NT2/D1 (cell line): ENCODE measurements around the gene GNG12.

Experiments
- DNase-seq: peaks from one replicate; pipeline ENCODE4 v3.0.0-alpha.2; 2011; ENCODE audit warnings: low read depth, low spot score
- H3K27me3 ChIP-seq: 2 replicates; pipeline ENCODE4 v1.6.0; 2011; ENCODE audit warnings: mild to moderate bottlenecking; ENCODE audit not compliant: insufficient read length, insufficient read depth
- H3K36me3 ChIP-seq: 2 replicates; pipeline ENCODE4 v1.6.1; 2011; ENCODE audit warnings: mild to moderate bottlenecking, low read length, mixed read lengths; ENCODE audit not compliant: insufficient read depth, insufficient read length
- H3K4me1 ChIP-seq: 2 replicates; pipeline ENCODE4 v1.5.1; 2011; ENCODE audit not compliant: insufficient read depth, insufficient read length
- H3K4me3 ChIP-seq: 2 replicates; pipeline ENCODE4 v1.5.1; 2011; ENCODE audit warnings: low read depth; ENCODE audit not compliant: insufficient read length
- H3K9ac ChIP-seq: 2 replicates; pipeline ENCODE4 v1.6.0; 2011; ENCODE audit warnings: low read depth; ENCODE audit not compliant: insufficient read length
- H3K9me3 ChIP-seq: 2 replicates; pipeline ENCODE4 v1.5.1; 2011; ENCODE audit warnings: mild to moderate bottlenecking, low read length; ENCODE audit not compliant: insufficient read depth
- SUZ12 ChIP-seq: IDR thresholded peaks from 2 replicates; pipeline ENCODE4 v1.6.1; 2011; ENCODE audit not compliant: insufficient read length, insufficient read depth; ENCODE audit errors: extremely low read depth
- YY1 ChIP-seq: IDR thresholded peaks from 2 replicates; pipeline ENCODE4 v1.6.1; 2011; ENCODE audit not compliant: insufficient read length, insufficient read depth
- ZNF274 ChIP-seq: IDR thresholded peaks from 2 replicates; pipeline ENCODE4 v1.6.1; 2011; ENCODE audit warnings: mild to moderate bottlenecking, low read depth, low read length

GNG12 gene

DNA sequence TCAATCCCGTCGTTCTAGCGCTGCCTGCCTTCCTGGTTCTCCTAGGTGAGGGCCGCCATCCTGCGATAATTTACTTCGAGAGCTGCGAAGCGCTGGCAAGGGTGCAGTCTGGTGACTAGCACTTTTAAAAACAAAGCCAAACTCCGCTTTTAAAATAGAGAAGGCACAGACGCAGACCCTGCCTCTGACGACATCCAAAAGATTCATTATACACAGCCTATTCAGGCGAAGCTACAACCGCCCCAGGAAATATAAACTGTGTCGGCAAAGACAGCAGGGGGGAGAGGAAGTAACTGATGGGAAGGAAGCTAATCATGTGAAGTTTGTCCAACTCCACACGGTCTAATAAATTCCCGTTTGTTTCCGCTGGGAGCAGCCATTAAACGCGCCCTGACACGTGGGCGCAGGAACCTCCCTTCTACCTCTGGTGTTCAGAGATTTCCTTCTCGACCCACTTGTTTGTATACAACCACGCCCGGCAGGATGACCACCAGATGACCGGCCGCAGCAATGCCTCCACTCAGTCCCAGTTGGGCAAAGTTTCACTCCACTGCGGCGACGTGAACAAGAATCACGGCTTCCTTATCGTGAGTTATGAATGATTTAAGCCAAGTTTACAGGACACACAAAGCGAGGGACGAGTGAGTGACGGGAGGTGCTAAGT, 1.3 kb downstream of the GNG12 start:
- peak overlapping the region; percentile 85 for H3K4me3 ChIP-seq
- no peaks in the 10 kb centered on the region for H3K4me1 ChIP-seq
- TF ChIP-seq SUZ12 (no peak), ZNF274 (no peak), YY1 (peak; percentile 38)
- H3K36me3 ChIP-seq, result peaks cover 21% of the 10 kb centered on the region
- peaks cover 46% of the 10 kb centered on the region for H3K27me3 ChIP-seq
- DNase-seq, result no peak
- H3K9me3 ChIP-seq, result no peaks in the 10 kb centered on the region
- H3K9ac ChIP-seq, result peak overlapping the region; percentile 89

DNA sequence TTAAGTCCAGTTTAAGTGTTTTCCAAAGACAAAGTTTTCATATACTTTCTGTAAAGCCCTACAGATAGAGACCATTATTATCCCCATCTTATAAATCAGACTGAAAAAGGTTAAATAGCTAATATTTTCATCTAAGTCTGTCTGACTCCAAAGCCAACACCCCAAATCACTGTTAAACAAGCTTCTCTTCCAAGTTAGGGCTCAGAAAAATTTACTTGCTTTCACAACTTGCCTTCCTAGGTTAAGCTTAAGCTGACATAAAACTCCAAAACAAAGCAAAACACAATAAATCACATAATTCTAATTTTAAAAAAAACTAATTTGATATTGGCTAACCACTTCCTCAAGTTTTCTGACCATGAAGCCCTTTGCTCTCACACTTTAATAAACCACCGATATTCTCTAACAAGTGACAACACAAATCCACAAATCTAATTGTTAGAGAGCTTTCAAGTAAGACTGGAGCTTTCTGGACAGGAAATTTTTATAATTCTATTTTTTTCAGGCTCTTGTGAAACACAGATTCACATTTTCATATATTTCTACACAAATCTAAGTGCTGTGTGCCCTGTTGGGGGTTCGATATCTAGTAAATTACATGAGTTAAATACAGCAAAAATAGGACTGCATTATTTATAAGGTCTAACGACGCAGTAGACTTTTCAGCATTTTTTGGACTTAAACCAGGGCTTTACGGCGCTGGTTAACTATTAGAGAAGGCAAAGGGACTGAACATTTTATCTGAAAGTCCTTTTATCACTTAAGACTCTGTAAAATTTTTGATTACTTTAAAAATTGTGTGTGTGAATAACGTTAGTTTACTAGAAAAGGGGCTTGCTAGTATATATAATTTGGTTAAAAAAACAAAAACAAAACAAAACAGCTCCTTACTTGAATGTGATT, 2.1 kb downstream of the GNG12 start:
- no peak for DNase-seq
- peak overlapping the region; percentile 89 for H3K9ac ChIP-seq
- H3K36me3 ChIP-seq, result peaks cover 23% of the 10 kb centered on the region
- no peaks in the 10 kb centered on the region for H3K9me3 ChIP-seq
- TF ChIP-seq SUZ12 (no peak), YY1 (no peak), ZNF274 (no peak)
- no peaks in the 10 kb centered on the region for H3K4me1 ChIP-seq
- peaks cover 46% of the 10 kb centered on the region for H3K27me3 ChIP-seq
- peak overlapping the region; percentile 85 for H3K4me3 ChIP-seq

DNA sequence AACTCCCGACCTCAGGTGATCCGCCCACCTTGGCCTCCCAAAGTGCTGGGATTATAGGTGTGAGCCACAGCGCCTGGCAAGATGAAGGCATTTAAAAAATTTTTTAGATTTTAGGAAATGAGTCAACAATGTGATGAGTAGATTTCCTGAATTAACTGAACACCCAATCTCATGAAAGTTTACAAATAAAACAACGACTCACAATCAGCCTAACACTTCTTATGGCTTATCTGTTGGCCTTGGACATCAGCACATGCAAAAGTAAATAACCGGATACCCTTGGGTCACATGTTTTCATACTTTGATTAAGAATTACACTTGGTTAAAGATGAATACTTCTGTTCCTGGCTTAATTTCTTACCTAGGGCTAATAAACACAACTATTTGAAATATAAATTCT, 3.0 kb downstream of the GNG12 start:
- Histone ChIP-seq H3K4me1 (no peaks in the 10 kb centered on the region), H3K36me3 (peaks cover 23% of the 10 kb centered on the region), H3K9me3 (no peaks in the 10 kb centered on the region), H3K9ac (no peak overlapping the region), H3K27me3 (peaks cover 41% of the 10 kb centered on the region), H3K4me3 (no peak overlapping the region)
- DNase-seq, result no peak
- TF ChIP-seq ZNF274 (no peak), YY1 (no peak), SUZ12 (no peak)

DNA sequence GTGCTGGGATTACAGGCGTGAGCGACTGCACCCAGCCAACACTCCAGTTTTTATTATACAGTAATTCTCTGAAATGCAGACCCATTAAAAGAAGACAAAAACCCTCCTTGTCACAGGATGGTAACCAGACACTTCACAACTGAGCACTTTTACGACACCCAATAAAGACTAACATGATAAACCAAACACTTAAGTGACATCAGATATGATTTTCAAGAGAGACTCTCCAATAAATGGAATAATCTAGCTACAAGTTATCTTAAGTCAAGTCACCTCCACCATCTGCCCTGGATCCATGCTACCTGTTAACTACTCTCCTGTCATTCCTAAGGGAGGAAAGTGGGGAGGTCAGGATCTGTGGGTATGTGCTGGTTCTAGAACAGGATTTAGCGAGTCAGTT, 5.6 kb downstream of the GNG12 start:
- H3K9me3 ChIP-seq, result no peaks in the 10 kb centered on the region
- DNase-seq, result no peak
- TF ChIP-seq SUZ12, result no peak
- TF ChIP-seq YY1, result no peak
- TF ChIP-seq ZNF274, result no peak
- no peak overlapping the region for H3K4me3 ChIP-seq
- no peak overlapping the region for H3K9ac ChIP-seq
- peaks cover 28% of the 10 kb centered on the region for H3K36me3 ChIP-seq
- H3K4me1 ChIP-seq, result no peaks in the 10 kb centered on the region
- H3K27me3 ChIP-seq, result peaks cover 22% of the 10 kb centered on the region

DNA sequence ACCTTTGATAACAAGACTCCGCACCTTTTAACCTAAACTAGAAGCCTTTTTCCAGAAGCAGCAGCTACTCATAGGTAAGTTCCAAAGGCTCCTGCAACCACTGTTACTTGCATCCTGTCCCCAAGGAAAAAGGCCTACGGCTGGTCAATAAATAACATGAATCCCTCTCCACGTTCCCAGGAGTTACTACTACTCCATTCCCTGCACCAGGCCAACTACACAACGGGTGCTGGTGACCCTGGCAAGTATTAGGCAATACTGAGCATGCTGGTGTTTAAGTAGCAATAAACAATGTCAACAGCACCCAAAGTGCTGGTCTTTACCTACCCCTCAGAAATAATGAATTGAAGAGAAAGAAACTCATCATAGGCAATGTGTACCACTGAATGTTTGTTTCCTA, 7.7 kb downstream of the GNG12 start:
- Histone ChIP-seq H3K9ac (no peak overlapping the region), H3K4me3 (no peak overlapping the region), H3K27me3 (peaks cover 1% of the 10 kb centered on the region), H3K36me3 (peaks cover 34% of the 10 kb centered on the region), H3K4me1 (no peaks in the 10 kb centered on the region), H3K9me3 (no peaks in the 10 kb centered on the region)
- DNase-seq, result no peak
- no peak for TF ChIP-seq YY1
- TF ChIP-seq ZNF274, result no peak
- no peak for TF ChIP-seq SUZ12

DNA sequence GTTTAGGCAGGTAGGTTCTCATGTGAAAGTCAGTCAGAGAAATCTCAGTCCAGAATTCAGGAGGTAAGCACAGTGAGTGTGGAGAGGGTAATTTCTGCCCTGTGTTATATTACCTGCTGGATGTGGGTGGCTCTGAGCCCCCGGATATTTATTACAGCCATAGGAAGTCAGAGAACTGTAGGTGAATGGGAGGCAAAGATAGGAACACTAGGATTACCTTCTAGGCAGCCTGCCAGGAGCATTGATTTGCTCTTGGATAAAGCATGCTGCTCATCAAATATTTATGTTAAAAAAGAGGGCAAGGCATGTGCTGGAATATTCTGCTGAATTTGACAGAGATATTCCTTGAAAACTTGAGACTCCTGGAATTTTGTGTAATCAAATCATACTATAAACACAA, 8.5 kb downstream of the GNG12 start:
- no peaks in the 10 kb centered on the region for H3K4me1 ChIP-seq
- H3K4me3 ChIP-seq, result no peak overlapping the region
- H3K36me3 ChIP-seq, result peaks cover 30% of the 10 kb centered on the region
- no peaks in the 10 kb centered on the region for H3K27me3 ChIP-seq
- DNase-seq, result no peak
- no peak overlapping the region for H3K9ac ChIP-seq
- TF ChIP-seq SUZ12, result no peak
- no peak for TF ChIP-seq ZNF274
- no peak for TF ChIP-seq YY1
- no peaks in the 10 kb centered on the region for H3K9me3 ChIP-seq

DNA sequence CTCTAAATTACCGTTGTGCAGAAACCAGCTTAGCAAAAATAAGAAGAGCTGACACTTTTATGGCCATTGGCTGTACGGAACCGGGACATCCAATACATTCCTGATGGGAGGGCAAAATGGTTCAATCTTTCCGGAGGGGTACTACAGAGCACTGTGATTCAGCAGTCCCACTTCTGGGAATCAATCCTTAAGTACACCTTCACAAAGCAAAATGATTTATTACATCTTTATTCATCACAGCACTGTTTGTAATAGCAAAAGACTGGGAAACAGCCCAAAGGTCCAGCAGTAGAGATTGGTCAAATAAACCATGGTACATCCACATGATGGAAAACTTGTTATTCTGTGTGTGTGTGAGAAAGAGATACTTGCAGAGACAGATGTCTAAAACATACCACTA, 9.7 kb downstream of the GNG12 start:
- no peak for DNase-seq
- Histone ChIP-seq H3K36me3 (peaks cover 24% of the 10 kb centered on the region), H3K9me3 (no peaks in the 10 kb centered on the region), H3K4me3 (no peak overlapping the region), H3K27me3 (no peaks in the 10 kb centered on the region), H3K4me1 (peaks cover 3% of the 10 kb centered on the region), H3K9ac (no peak overlapping the region)
- TF ChIP-seq ZNF274 (no peak), YY1 (no peak), SUZ12 (no peak)
